Endothelial cell of umbilical vein (primary cell): ENCODE results near the gene STK17A. TPM values are rescaled to one million over a fixed set of nuclear protein-coding genes. Genes with fewer than 3 reads are reported as not detected.
"Not testable (repeated sequence)": the region's sequence is repeated elsewhere in the genome, so short reads cannot be mapped to it uniquely, and the experiment has no call there.

Experiments used
- BruUV-seq: library from RNA; stranded (reverse); fragments of 400-500 nt; replicated peaks from 2 replicates; lab custom pipeline; 2021; lab: Mats Ljungman, UMichigan
- CTCF ChIA-PET: fragments of 300-600, 350-600 bp; sonication (Branson Sonifier 250); formaldehyde crosslinking; loops from one replicate; lab custom pipeline; 2021; ENCODE audit warnings: antibody characterized with exemption, inconsistent platforms; lab: Charles Lee
- POLR2A ChIA-PET: fragments of 300-600, 350-600 bp; sonication (Branson Sonifier 250); formaldehyde crosslinking; loops from one replicate; lab custom pipeline; 2021; ENCODE audit warnings: antibody characterized with exemption, inconsistent platforms; lab: Charles Lee
- DNase-seq: peaks from one replicate; pipeline ENCODE4 v3.0.0-alpha.2; 2011; ENCODE audit warnings: low read depth, low spot score
- FAIRE-seq: peaks from 2 replicates; lab custom pipeline; 2011; peaks lifted over from hg19 to GRCh38; lab: Jason Lieb, UNC
- H2AFZ ChIP-seq: 2 replicates; pipeline ENCODE4 v1.6.0; 2012; ENCODE audit warnings: low read depth, low read length, control low read depth, inconsistent platforms
- H3K27ac ChIP-seq: 2 replicates; pipeline ENCODE4 v1.5.1; 2011; ENCODE audit warnings: low read depth, mild to moderate bottlenecking, control low read depth, low read length, moderate library complexity; ENCODE audit not compliant: insufficient read depth
- H3K27me3 ChIP-seq, 2 experiments: 2 replicates each; pipeline versions ENCODE4 v1.6.0 to v1.6.1; 2011; ENCODE audit warnings: low read length in 2 of 2, mixed read lengths in 1 of 2; ENCODE audit not compliant: control insufficient read depth in 2 of 2, insufficient read depth in 2 of 2
- H3K36me3 ChIP-seq, 2 experiments: 2 replicates in 1 of 2; 3 replicates in 1 of 2; pipeline ENCODE4 v1.5.1; 2011; ENCODE audit warnings: low read length in 2 of 2, mild to moderate bottlenecking in 1 of 2, moderate library complexity in 1 of 2; ENCODE audit not compliant: control insufficient read depth in 2 of 2, insufficient read depth in 2 of 2; ENCODE audit errors: extremely low read depth in 1 of 2
- H3K4me1 ChIP-seq: 3 replicates; pipeline ENCODE4 v1.5.1; 2011; ENCODE audit warnings: mild to moderate bottlenecking, low read length; ENCODE audit not compliant: control insufficient read depth, insufficient read depth; ENCODE audit errors: extremely low read depth
- H3K4me2 ChIP-seq: 2 replicates; pipeline ENCODE4 v1.6.1; 2011; ENCODE audit warnings: low read length, control low read depth, mixed read lengths; ENCODE audit not compliant: insufficient read depth
- H3K4me3 ChIP-seq, 3 experiments: fragments of 200-600 bp in 1 of 3; sonication (generic), shearing (Covaris generic) in 1 of 3; replicated peaks in 1 of 3; 2 replicates each; pipeline ENCODE4 v1.5.1; 2011 to 2016; ENCODE audit warnings: control low read depth in 3 of 3, low read length in 3 of 3, mild to moderate bottlenecking in 2 of 3, inconsistent platforms in 1 of 3, low read depth in 1 of 3, moderate library complexity in 1 of 3; ENCODE audit not compliant: insufficient read depth in 1 of 3
- H3K79me2 ChIP-seq: 2 replicates; pipeline ENCODE4 v1.6.0; 2012; ENCODE audit warnings: low read length, inconsistent platforms; ENCODE audit not compliant: control insufficient read depth, insufficient read depth
- H3K9ac ChIP-seq: replicated peaks from 2 replicates; pipeline ENCODE3; 2011; ENCODE audit warnings: low read length, control low read depth; ENCODE audit not compliant: insufficient read depth; ENCODE audit errors: extremely low read depth
- H3K9me1 ChIP-seq: replicated peaks from 3 replicates; pipeline ENCODE4 v1.6.0; 2011; ENCODE audit warnings: mild to moderate bottlenecking, low read length; ENCODE audit not compliant: control insufficient read depth, insufficient read depth; ENCODE audit errors: extremely low read depth
- H3K9me3 ChIP-seq: replicated peaks from 2 replicates; pipeline ENCODE4 v1.5.1; 2012; ENCODE audit warnings: low read length, inconsistent platforms; ENCODE audit not compliant: control insufficient read depth, insufficient read depth
- H4K20me1 ChIP-seq: replicated peaks from 2 replicates; pipeline ENCODE3; 2011; ENCODE audit warnings: mild to moderate bottlenecking, low read length; ENCODE audit not compliant: control insufficient read depth, insufficient read depth; ENCODE audit errors: extremely low read depth
- FOS ChIP-seq: IDR thresholded peaks from 2 replicates; pipeline ENCODE4 v1.6.1; 2011; ENCODE audit warnings: mild to moderate bottlenecking, low read length, moderate library complexity, borderline replicate concordance; ENCODE audit not compliant: insufficient read depth
- GATA2 ChIP-seq: IDR thresholded peaks from 2 replicates; pipeline ENCODE4 v1.7.0; 2011; ENCODE audit warnings: low read depth, mild to moderate bottlenecking, moderate library complexity, mixed read lengths, low read length; ENCODE audit not compliant: insufficient read length, insufficient read depth
- JUN ChIP-seq: IDR thresholded peaks from 2 replicates; pipeline ENCODE4 v1.6.1; 2011; ENCODE audit warnings: borderline replicate concordance, low read depth; ENCODE audit not compliant: insufficient read length, insufficient read depth
- MYC ChIP-seq: IDR thresholded peaks from one replicate; pipeline ENCODE4 v1.6.1; 2011; ENCODE audit warnings: mild to moderate bottlenecking, low read depth, low read length
- POLR2A ChIP-seq: IDR thresholded peaks from 2 replicates; pipeline ENCODE4 v1.6.1; 2012; ENCODE audit warnings: low read depth, mild to moderate bottlenecking, control low read depth, low read length
- POLR2AphosphoS5 ChIP-seq: IDR thresholded peaks from 2 replicates; pipeline ENCODE4 v1.6.1; 2012; ENCODE audit warnings: low read depth, mild to moderate bottlenecking, control low read depth, low read length, moderate library complexity; ENCODE audit not compliant: insufficient read depth
- dilution Hi-C: fragments of 300-500 bp; cut with MboI; formaldehyde crosslinking; loops from one replicate; pipeline ENCODE4 v1.15.0; 2019; ENCODE audit warnings: low sequenced_read_pairs; ENCODE audit not compliant: extremely low pct_ligation_motif_present
- intact Hi-C: fragments of 100-400 bp; cut with micrococcal nuclease; formaldehyde crosslinking; loops from one replicate; pipeline ENCODE4 v1.10.0; 2022
- polyA plus RNA-seq, 4 experiments: library from polyadenylated mRNA; depleted of rRNA in 3 of 4; stranded (reverse) in 3 of 4; unstranded in 1 of 4; fragments of >200 nt; gene quantifications; 2 replicates each; pipeline versions ENCODE4 v1.2.1 to v1.2.3, GENCODE V29; 2011 to 2012; ENCODE audit warnings: missing spikeins in 1 of 4
- total RNA-seq: library from RNA; stranded (reverse); gene quantifications from 2 replicates; pipeline ENCODE4 v1.2.3, GENCODE V29; 2021
- TF ChIP-seq, protein P1 (sequence below), 2 donors: IDR thresholded peaks; 1 replicate in 1 of 2; 2 replicates in 1 of 2; pipeline ENCODE4 v1.5.1; 2011; ENCODE audit warnings: low read length in 2 of 2, mild to moderate bottlenecking in 2 of 2, moderate library complexity in 2 of 2, control low read depth in 1 of 2, inconsistent platforms in 1 of 2, low read depth in 1 of 2; ENCODE audit not compliant: insufficient read depth in 1 of 2; ENCODE audit errors: extremely low read depth in 1 of 2
- TF ChIP-seq, protein P2 (sequence below): IDR thresholded peaks from 2 replicates; pipeline ENCODE4 v1.6.1; 2011; ENCODE audit not compliant: insufficient read depth, insufficient read length

The STK17A gene
- total and polyA plus RNA-seq, 2 donors (not counting 3 experiments of a cell fraction or from before 2014, with no cell fraction given): 11.7 to 58.8 TPM

DNA sequence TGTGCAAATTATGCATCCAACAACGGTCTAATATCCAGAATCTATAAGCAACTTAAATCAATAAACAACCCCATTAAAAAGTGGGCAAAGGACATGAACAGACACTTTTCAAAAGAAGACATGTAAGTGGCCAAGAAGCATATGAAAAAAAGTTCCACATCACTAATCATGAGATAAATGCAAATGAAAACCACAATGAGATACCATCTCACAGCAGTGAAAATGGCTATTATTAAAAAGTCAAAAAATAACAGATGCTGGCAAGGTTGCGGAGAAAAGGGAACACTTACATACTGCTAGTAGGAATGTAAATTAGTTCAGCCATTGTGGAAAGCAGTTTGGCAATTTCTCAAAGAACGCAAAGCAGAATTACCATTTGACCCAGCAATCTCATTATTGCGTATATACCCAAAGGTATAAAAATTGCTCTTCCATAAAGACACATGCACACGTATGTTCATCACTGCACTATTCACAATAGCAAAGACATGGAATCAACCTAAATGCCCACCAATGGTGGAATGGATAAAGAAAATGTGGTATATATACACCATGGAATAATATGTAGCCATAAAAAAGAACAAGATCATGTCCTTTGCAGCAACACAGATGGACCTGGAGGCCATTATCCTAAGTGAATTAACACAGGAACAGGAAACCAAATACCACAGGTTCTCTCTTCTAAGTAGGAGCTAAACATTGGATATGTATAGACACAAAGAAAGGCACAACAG, 90.5 kb downstream of the STK17A start:
- intact Hi-C loops, BruUV-seq, H3K36me3 ChIP-seq, POLR2A ChIA-PET, dilution Hi-C loops, H3K9ac ChIP-seq, H2AFZ ChIP-seq, H3K4me3 ChIP-seq, H3K9me1 ChIP-seq, H3K27me3 ChIP-seq, H3K9me3 ChIP-seq, FAIRE-seq, DNase-seq, H3K4me2 ChIP-seq, H4K20me1 ChIP-seq: not testable (repeated sequence)
- Histone ChIP-seq H3K27ac (peak overlapping the region; percentile 64), H3K4me1 (peaks cover 22% of the 10 kb centered on the region), H3K79me2 (peaks cover 37% of the 10 kb centered on the region)
- CTCF ChIA-PET: interaction anchor here (0.9 to 1.6 kb wide), 5 partner anchors 9 to 91 kb away, joined by 3 to 4 read pairs (median 3); partner anchors contain the start of gene STK17A

DNA sequence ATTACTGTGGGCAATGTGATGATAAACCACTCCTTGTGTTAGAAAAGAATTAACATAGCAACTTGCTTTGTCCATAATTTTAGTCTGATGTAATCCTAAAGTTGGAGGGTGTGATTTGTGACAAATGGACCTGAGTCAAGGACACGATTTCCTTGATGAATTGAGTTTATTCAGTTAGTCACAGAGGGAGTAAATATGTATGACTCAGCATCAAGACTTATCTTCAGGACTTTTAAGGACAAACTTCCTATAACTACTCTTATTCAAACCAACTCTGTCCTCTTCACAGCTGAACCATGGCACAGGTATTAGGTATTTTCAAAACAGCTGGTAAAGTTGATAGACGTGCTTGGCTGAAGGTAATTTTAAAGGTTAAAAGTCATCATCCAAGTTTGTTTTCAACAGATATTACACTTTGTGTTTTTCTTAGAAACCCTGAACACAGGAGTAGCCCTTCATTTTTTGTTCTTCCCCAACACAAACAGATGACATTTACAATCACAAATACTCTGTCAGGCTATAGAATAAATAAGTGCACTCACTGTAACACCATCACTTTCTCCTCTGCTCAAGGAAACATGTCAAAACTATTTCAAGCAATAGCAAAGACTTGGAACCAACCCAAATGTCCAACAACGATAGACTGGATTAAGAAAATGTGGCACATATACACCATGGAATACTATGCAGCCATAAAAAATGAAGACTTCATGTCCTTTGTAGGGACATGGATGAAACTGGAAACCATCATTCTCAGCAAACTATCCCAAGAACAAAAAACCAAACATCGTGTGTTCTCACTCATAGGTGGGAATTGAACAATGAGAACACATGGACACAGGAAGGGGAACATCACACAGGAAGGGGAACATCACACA, 91.9 kb downstream of the STK17A start:
- Histone ChIP-seq H3K27me3 (no peaks in the 10 kb centered on the region), H4K20me1 (no peaks in the 10 kb centered on the region), H3K79me2 (peaks cover 41% of the 10 kb centered on the region), H3K9me3 (no peaks in the 10 kb centered on the region), H3K4me3 (no peak overlapping the region), H3K9ac (peak overlapping the region; percentile 8), H3K4me1 (peaks cover 20% of the 10 kb centered on the region), H2AFZ (no peak overlapping the region), H3K9me1 (no peaks in the 10 kb centered on the region), H3K4me2 (peak overlapping the region; percentile 37), H3K27ac (peak overlapping the region; percentile 64), H3K36me3 (no peaks in the 10 kb centered on the region)
- TF ChIP-seq POLR2AphosphoS5: peak; percentile 38
- TF ChIP-seq POLR2A: no peak
- TF ChIP-seq, protein P1, sequence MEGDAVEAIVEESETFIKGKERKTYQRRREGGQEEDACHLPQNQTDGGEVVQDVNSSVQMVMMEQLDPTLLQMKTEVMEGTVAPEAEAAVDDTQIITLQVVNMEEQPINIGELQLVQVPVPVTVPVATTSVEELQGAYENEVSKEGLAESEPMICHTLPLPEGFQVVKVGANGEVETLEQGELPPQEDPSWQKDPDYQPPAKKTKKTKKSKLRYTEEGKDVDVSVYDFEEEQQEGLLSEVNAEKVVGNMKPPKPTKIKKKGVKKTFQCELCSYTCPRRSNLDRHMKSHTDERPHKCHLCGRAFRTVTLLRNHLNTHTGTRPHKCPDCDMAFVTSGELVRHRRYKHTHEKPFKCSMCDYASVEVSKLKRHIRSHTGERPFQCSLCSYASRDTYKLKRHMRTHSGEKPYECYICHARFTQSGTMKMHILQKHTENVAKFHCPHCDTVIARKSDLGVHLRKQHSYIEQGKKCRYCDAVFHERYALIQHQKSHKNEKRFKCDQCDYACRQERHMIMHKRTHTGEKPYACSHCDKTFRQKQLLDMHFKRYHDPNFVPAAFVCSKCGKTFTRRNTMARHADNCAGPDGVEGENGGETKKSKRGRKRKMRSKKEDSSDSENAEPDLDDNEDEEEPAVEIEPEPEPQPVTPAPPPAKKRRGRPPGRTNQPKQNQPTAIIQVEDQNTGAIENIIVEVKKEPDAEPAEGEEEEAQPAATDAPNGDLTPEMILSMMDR (IDR thresholded peaks at IDR 0.05; ENCODE audit: extremely low read depth in 1 of 2, insufficient read depth in 1 of 2, low read depth in 1 of 2, low read length in 2 of 2): no peak
- no peak for TF ChIP-seq MYC
- TF ChIP-seq FOS: peak; percentile 94
- TF ChIP-seq JUN: peak; percentile 77
- TF ChIP-seq GATA2: peak; percentile 55
- TF ChIP-seq, protein P2, sequence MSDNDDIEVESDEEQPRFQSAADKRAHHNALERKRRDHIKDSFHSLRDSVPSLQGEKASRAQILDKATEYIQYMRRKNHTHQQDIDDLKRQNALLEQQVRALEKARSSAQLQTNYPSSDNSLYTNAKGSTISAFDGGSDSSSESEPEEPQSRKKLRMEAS: no peak
- DNase-seq (peak; percentile 83), FAIRE-seq (peak; percentile 83)
- ChIA-PET CTCF (interaction anchor here (0.9 to 1.6 kb wide), 5 partner anchors 8 to 92 kb away, joined by 3 to 4 read pairs (median 3); partner anchors contain the start of gene STK17A), POLR2A (no interaction called here)
- dilution Hi-C loops (no loop called here), intact Hi-C loops (loop anchor here (1.0 kb wide), 2 partner anchors 27 to 34 kb away; no protein-coding TSS in a partner anchor)
- TSS peak; percentile 99 for BruUV-seq
